Fibroblast of the conjunctiva (primary cell): ENCODE data around the gene ANKS4B.
A peak's percentile ranks its signal among the peaks of the same experiment; 100 is the strongest.
"Not testable (repeated sequence)": the region's sequence is repeated elsewhere in the genome, so short reads cannot be mapped to it uniquely, and the experiment has no call there.

Experiments
- DNase-seq: peaks from one replicate; pipeline ENCODE4 v3.0.0-alpha.2; 2010; ENCODE audit warnings: low read depth

The ANKS4B gene

DNA sequence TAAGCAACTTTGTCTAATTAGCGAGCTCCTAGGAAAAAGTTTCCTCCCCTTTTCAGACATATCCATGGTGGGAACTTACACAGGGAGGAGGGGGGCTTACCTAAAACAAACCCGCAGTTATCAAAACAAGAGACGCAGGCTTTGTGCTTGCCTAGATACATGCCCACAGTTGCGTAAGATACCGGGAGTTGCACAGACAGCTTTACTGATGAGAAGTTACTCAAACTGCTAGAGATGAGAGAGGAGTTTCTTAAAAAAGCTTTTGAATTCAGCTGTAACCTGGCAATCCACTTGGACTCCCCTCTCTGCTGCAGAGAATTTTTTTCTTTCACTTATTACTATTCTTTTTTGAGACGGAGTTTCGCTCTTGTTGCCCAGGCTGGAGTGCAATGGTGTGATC, 15.3 kb upstream of the ANKS4B start:
- DNase-seq, result no peak

DNA sequence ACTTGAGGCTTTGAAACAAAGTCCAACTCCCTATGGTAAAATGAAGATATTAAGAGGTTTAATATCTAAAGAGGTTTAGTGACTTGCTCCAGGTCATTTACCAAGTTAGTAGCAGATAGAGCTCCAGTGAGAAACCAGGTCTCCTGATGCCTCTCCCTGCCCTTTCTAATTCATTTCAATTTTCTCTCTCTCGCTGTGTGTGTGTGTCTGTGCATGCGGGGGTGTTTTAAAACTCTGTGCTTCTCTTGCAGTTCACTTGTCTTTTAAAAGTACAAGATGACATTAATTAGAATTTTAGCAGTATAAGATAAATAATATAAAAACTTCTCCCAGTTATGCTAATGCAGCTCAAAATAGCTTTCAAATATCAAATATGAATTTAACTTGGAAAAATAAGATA, 13.9 kb upstream of the ANKS4B start:
- no peak for DNase-seq

DNA sequence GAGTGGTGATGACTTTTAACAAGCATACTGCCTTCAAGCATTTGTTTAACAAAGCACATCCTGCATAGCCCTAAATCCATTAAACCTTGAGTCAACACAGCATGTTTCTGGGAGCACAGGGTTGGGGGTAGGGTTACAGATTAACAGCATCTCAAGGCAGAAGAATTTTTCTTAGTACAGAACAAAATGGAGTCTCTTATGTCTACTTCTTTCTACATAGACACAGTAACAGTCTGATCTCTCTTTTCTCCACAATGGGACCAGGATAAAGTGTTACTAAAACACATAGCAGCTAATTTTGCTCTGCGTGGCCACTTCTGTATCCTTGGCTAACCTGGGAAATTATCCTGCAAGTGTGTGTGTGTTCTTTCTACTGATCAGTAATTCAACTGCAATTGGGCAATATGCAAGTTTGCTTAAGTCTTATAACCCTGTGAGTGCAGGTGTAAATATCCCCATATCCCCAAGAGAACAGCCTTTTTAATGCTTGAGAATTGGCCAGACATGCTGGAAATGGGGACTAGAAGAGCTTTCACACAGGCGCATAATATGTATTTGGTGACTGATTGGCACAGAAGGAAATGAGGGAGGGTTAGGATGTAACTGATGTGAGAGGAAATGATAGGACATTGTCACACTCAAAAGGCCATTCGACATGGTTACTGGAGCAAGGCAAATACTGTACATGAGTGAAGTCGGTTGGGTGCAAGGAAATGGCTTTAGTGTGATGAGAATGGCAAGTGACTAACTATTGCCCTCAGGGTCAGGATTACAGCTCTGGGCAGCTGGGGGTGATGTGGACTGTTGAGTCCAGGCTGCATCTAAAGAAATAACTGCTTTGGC, 10.8 kb upstream of the ANKS4B start:
- DNase-seq, result no peak

DNA sequence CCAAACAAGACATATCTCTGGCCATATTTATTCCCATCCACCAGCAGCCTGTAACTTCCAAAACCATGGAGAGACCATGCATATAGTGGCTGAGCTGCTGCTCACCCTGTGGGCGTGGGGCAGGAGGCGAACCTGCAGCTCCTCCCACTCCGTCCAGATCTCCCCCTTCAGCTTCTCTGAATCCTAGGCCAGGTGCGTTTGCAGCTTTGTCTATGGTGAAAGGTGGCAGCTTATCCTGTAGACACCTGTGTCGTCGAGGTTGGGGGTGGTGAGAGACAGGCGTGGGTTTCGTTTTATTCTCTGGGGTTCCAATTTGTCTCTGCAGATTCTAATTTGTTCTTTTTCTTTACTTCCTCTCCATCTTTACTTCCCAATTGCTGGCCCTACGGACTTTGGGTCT, 9.7 kb upstream of the ANKS4B start:
- no peak for DNase-seq

DNA sequence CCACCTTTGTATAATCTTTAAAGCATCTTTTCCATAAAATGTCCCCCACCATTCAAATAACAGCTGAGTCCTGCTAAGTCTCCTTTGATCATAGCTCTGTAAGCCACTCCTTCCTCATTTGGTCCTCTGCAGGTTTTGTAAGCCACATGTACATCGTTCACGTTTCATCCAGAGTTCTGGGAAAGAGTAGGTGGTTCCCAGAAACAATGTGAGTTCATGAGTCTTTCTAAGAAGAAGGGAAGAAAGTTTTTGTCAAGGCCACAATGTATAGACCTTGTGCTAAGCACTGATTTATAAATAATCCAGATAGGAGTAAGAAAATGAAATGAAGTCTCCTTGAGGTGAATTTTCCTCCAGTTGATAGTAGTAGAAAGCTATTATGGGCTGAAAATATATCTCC, 8.7 kb upstream of the ANKS4B start:
- DNase-seq, result no peak

DNA sequence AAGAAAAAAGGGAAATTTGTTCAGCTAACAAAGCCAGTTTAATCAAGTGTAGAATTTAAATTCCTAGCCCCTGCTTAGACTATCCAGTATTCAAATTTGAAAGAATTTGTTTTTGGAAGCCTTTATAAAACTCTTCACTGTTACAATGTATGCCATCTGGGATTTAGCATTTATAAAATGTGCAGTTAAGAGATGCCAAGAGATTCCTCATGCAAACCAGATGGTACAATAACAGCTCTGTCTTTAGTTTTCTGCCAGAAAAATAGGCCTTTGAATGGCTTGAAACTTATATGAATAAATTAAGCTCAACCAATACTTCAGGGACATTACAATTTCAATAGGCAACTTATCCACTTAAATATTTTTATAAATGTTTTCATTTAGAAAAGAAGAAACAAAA, 6.8 kb upstream of the ANKS4B start:
- DNase-seq, result no peak

DNA sequence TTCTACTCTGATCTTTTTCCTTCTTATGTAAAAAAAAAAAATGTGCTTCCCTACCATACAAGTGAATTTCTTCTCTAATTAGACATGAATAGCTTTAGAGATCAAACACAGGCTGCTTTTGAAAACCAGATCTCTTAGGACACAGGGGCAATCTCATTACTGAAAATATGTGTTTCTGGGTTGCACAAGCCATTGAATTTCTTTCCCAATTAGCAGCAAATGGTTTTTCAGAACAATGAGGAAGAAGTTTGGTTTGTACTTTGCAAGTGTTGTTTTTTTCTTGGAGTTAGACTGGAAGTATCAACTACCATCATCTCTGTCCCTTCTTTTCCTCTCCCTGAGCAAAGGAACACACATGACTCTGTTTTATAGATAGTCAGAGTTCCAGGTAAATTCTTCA, 5.6 kb upstream of the ANKS4B start:
- no peak for DNase-seq

DNA sequence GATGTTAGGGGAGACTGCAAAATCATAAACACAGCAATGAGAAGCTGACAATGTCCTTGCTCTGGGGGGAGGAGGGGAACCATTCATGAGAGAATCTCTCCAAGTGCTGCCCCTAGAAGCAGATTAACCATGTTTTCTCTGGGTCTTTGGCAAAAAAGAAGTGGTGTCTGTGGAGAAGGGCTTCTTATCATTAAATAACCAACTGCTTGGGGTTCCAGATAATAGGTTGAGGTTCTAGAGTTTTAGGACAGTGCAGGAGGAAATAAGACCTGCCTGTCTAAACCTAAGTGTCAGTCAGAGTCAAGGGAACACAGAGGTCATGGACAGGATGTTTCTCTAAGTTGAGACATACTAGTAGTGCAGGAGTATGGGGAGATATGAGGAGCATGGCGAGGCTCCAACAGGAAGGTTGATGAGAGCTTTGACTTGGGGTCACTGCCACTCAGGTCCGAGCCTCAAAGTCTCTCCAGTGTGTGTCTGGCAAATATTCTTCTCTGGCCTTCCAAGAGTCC, 5.1 kb upstream of the ANKS4B start:
- no peak for DNase-seq

DNA sequence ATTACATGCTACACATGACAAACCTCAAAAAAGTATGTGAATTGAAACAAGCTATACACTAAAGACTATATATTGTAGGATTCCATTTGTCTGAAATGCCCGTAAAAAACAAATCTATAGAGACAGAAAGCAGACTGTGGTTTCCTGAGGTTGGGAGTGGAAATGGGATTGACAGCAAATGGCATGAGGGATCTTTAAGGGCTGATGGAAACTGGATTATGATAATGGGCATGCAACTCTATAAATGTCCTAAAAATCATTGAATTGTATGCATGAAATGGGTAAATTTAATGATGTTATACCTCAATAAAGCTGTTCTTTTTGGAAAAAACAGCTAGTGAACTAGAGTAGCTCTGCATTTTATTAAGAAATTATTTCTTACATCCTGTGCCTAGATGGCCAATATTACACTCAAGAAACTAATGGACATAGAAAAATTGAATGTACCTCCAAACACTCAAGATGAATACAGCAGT, 416 bp upstream of the ANKS4B start:
- no peak for DNase-seq

DNA sequence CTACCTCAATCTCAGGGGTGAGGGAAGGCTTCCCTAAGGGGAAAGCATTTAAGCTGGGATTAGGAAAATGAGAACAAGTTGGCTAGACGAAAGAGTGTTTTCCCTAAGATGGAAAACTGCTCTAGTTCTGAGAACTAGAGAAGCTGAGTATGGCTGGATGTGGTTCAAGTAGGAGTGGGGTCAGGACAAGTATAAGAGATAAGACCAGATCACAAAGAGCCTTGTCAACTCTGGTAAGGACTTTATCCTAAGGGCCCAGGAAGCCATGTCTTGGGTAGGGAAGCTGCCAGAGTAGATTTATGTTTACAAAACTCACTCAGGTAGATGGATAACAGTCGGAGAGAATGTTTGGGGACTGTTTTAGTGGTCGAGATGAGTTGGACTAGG, 1.7 kb downstream of the ANKS4B start:
- no peak for DNase-seq

DNA sequence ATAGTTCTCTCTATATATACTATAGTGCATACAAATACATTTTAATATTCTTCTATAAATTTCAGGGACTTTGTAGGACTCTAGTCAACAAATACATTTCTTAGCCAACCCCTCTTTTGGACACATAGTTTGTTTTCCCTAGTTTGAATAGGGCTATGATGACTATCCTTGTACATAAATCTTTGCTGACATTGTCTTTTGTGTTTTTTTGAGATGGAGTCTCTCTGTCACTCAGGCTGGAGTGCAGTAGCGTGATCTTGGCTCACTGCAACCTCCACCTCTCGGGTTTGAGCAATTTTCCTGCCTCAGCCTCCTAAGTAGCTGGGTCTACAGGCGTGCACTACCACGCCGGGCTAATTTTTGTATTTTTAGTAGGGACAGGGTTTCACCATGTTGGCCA, 3.3 kb downstream of the ANKS4B start:
- DNase-seq, result no peak

DNA sequence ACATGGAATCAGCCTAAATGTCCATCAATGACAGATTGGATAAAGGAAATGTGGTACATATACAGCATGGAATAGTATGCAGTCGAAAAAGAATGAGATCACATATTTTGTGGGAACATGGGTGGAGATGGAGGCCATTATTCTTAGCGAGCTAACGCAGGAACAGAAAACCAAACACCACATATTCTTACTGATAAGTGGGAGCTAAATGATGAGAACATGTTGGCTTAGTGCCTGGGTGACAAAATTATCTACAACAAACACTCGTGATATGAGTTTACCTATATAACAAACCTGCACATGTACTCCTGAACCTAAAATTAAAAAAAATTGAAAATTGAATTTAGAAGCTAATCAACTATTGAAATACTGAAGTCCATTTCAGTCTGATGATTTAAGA, 6.1 kb downstream of the ANKS4B start:
- no peak for DNase-seq

DNA sequence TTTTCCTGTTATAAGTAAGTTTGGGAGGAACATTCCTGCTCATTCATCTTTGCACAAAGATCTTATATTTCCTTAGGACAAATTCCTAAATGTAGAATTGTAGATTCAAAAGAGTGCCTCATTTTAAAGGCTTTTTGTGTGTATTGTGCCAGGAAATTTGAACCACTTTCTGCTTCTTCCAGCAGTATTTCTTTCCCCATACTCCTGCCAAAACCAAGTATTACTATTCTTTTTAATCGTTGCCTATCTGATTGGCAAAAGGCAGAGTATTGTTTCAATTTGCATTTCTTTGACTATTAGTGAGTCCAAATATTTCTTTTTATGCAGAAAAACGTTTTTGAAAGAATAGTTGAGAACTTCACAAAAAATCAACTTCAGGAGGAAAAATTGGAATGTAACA, 9.3 kb downstream of the ANKS4B start:
- DNase-seq, result no peak

DNA sequence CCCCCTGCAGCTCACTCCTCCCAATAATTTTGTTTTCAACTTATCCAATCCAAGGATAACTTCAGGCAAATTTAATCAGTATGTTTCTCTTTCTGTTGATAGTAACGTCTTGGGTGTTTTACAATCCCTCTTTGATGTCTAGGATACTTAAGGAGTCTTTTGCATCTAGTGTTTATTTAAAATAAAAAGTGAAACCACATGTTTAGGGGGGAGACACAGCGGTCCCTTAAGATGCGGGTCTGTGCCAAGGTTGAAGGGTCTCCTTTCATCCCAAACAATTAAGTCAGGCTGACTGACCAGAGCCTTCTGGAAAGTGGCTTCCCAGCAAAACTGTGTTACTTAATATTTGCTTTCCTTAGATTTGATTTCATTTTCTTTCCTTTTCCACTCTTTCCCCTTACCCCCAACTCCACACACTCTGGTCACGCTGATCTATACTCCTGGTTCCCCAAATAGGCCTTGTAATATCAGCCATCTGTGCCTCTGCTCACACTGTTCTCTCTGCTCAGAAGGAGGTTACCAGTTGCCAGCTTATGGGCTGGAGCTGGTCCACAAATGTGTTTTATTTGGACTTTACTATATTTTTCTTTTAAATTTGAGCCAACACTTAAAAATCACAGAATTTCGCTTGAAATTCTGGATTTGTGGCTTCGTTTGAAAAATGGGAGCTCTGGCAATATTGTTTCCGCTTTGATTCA, 11.2 kb downstream of the ANKS4B start:
- DNase-seq, result no peak

DNA sequence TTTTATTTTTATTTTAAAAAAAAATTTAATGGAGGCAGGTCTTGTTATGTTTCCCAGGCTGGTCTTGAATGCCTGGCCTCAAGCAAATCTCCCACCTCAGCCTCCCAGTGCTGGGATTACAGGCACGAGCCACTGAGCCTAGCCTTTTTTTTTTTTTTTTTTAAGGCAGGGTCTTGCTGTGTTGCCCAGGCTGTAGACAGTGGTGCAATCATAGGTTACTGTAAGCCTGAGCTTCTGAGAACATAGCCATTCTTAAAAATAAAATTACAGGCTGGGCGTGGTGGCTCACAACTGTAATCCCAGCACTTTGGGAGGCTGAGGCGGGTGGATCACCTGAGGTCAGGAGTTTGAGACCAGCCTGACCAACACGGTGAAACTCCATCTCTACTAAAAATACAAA, 14.7 kb downstream of the ANKS4B start:
- DNase-seq, result not testable (repeated sequence)

DNA sequence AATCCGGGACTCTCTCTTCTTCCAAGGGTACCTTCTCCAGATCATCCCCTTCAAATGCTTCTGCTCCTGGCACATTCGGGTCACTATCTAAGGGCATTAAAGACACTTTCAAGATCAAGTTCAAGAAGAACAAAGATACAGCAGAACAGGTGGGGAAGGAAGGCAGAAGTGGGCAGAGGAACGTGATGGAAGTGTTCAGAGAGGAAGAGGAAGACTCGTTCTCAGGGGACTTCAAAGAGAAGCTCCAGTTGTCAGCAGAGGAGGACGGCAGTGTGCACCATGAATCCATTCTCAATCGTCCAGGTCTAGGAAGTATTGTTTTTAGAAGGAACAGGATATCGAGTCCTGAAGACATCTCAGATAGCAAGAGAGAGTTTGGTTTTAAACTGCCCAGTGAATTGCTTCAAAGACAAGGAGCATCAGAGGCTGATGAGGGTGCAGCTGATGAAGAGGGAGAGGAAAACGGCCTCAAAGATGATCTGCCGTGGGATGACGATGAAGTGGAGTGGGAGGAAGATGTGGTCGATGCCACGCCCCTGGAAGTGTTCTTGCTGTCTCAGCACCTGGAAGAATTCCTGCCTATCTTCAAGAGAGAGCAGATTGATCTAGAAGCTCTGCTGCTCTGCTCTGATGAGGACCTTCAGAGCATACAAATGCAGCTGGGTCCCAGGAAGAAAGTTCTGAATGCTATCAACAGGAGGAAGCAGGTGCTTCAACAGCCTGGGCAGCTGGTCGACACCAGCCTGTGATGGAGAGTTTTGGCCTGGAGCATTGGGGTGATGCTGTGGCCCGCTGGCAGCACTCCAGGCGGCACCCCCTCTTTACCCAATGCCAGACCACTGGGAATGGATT, 16.8 kb downstream of the ANKS4B start:
- DNase-seq, result no peak

DNA sequence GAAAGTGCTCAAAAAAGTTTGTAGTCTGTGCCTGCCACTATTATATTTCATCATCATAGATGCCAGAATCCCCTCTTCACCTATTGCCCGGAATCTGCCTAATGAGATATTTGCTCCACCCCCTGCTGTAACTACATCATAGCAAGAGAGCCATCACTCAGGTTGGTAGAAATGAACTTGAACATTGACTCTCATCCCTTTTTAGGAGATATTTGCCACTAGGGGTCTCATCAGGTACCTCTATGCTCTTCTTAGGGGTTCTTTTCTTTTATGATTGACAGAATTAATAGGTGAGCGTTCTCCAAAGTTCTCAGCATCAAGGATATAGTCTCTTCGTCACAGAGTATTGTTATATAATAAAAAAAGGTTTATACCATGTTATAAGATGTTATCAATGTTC, 20.0 kb downstream of the ANKS4B start:
- DNase-seq, result no peak

DNA sequence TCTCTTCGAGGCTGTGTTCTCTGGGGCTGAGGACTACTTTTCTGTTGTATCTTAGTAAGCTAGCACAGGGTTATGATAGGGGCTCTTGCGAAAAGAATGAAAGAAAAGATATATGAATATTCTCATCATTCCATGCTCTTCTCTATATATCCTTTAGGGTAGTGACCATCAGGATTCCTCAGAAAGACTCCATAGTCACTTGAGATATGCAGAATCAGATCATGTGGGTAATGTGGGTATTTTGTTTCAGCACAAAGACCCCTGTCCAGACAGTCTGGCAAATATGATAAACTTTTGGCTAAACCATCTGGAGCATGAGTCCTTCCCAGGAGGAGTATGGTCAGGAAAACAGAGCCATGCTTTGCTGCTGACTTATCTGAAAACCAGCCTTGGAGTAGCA, 23.1 kb downstream of the ANKS4B start:
- no peak for DNase-seq

DNA sequence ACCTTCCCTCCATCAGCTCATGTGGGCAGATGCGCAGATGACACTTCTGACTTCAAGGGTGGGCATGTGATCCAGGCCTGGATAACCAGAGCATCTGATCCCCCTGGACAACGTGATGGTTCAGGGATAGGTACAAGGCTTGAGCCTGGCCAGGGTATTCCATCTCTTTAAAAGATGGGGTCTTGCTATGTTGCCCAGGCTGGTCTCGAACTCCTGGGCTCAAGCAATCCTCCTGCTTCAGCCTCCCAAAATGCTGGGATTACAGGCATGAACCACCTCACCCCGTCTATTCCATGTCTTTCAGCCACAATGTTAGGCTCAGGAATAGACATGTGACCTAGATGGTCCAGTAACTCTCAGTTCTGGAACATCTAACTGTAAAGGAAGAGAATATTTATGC, 23.8 kb downstream of the ANKS4B start:
- DNase-seq, result no peak

DNA sequence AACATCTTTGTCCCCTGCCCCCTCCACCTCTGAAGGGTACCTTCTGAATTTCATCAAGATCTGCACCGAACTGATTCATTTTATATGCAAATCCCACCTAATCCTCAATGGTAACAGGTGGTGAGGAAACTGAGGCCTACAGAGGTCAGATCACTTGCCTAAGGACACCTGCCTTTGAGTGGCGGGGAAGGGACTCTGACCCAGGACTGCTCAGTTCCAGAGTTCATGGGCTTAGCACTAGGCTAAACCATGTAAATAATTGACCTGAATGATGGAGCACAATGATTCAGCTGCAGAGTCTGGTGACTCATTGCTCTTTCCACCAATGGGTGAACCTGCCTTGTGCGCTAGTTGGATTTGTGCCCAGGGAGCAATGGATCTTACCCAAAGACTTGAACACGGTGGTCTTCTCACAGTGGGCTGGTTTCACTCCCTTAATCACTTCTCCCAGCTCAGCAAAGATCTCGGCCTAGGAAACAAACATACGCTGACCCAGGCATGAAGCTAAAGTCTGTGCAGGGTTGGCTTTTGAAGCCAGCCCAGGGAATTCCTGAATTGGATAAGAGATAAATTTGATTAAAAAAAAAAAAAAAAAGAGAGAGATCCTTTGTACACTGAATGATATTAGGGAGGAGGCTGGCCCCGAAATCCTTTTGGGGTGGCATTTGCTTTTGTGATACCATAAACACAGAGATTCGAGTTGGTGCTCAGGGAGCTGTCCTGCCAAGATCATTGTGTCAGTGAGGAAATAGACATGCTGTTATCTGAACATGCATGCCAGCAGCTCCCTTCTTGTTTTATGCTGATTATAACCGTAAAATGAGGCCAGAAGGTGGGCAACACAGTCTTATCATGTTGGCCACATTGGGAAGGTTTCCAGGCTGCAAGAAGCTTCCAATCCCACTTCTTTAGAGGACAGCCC, 27.6 kb downstream of the ANKS4B start:
- DNase-seq, result peak; percentile 84
